Glutamatergic neuron (in vitro differentiated cells): ENCODE results near the gene GPR55. TPM values are rescaled to one million over a fixed set of nuclear protein-coding genes. Genes with fewer than 3 reads are reported as not detected.

Experiments used
- DNase-seq: peaks from one replicate; pipeline ENCODE4 v3.0.0; 2022
- H3K27ac Mint-ChIP-seq: one replicate; pipeline ENCODE4 v1.8.0; 2020; ENCODE audit warnings: mild to moderate bottlenecking, mixed read lengths, inconsistent platforms; ENCODE audit not compliant: unreplicated experiment
- H3K27me3 Mint-ChIP-seq: one replicate; pipeline ENCODE4 v1.8.0; 2020; ENCODE audit warnings: mild to moderate bottlenecking, moderate library complexity, mixed read lengths, inconsistent platforms; ENCODE audit not compliant: unreplicated experiment
- H3K36me3 Mint-ChIP-seq: one replicate; pipeline ENCODE4 v1.8.0; 2020; ENCODE audit warnings: mild to moderate bottlenecking, mixed read lengths, inconsistent platforms; ENCODE audit not compliant: unreplicated experiment
- H3K4me1 Mint-ChIP-seq: one replicate; pipeline ENCODE4 v1.8.0; 2020; ENCODE audit warnings: mild to moderate bottlenecking, low read depth, mixed read lengths, inconsistent platforms; ENCODE audit not compliant: unreplicated experiment
- H3K4me3 Mint-ChIP-seq: one replicate; pipeline ENCODE4 v1.8.0; 2020; ENCODE audit warnings: mild to moderate bottlenecking, mixed read lengths, inconsistent platforms; ENCODE audit not compliant: unreplicated experiment
- H3K9me3 Mint-ChIP-seq: one replicate; pipeline ENCODE4 v1.8.0; 2020; ENCODE audit warnings: mild to moderate bottlenecking, moderate library complexity, mixed read lengths, inconsistent platforms; ENCODE audit not compliant: unreplicated experiment
- CTCF ChIP-seq: fragments of 200-600 bp; sonication (generic); IDR thresholded peaks from one replicate; pipeline ENCODE4 v1.5.0; 2021; ENCODE audit not compliant: partially characterized antibody, unreplicated experiment
- total RNA-seq: library from RNA; stranded (reverse); fragmentation: NEBNext Ultra II Directional; extraction: Animal tissue kit (Norgen Biotek cat#: 25700); gene quantifications from one replicate; pipeline ENCODE4 v1.2.1, GENCODE V29; 2021; ENCODE audit not compliant: unreplicated experiment

Gene GPR55
- total RNA-seq, 1 donor from 2014 or later, result not detected

GRCh38 chr2:230874456-230874855 lies 50.6 kb downstream of the GPR55 start:
- no peak for TF ChIP-seq CTCF
- Mint-ChIP-seq H3K4me1 (peaks cover 16% of the 10 kb centered on the region), H3K9me3 (peaks cover 2% of the 10 kb centered on the region), H3K27me3 (peaks cover 14% of the 10 kb centered on the region), H3K4me3 (no peak overlapping the region), H3K27ac (no peak overlapping the region), H3K36me3 (peaks cover 5% of the 10 kb centered on the region)
- DNase-seq, result no peak

GRCh38 chr2:230873661-230874401 lies 51.2 kb downstream of the GPR55 start:
- H3K9me3 Mint-ChIP-seq, result peaks cover 2% of the 10 kb centered on the region
- peaks cover 14% of the 10 kb centered on the region for H3K27me3 Mint-ChIP-seq
- peaks cover 1% of the 10 kb centered on the region for H3K36me3 Mint-ChIP-seq
- no peak overlapping the region for H3K4me3 Mint-ChIP-seq
- no peak overlapping the region for H3K27ac Mint-ChIP-seq
- DNase-seq, result no peak
- H3K4me1 Mint-ChIP-seq, result peaks cover 18% of the 10 kb centered on the region
- TF ChIP-seq CTCF, result no peak

DNA sequence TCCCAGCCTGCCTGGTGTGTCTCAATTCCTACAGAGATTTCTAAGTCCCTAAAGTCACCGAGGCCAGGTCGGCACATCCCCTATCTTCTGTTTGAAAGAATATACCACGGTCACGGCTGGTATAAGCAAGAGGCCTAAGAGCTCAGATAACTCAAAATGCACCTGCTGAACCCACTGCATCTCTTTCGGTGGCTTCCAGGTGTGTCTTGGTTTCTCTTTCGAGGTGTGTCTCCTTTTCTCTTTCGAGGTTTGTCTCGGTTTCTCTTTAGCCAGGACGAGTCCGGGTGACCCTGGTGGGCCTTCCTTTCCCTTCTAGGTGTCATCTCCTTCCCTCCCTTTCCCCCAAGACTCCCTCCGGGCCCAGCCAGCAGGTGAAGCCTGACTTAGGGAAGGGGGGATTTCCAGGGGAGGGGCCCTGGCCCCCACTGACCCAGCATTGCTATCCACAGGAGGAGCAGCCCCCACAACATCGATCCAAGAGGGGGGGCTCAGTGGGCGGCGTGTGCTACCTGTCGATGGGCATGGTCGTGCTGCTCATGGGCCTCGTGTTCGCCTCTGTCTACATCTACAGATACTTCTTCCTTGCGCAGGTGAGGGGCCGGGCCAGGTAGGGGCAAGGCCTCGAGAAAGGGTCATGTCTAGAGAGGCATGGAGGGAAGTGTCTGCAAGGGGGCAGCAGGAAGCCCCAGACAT lies 51.9 kb downstream of the GPR55 start:
- peaks cover 2% of the 10 kb centered on the region for H3K9me3 Mint-ChIP-seq
- no peak overlapping the region for H3K4me3 Mint-ChIP-seq
- peaks cover 26% of the 10 kb centered on the region for H3K4me1 Mint-ChIP-seq
- H3K27ac Mint-ChIP-seq, result no peak overlapping the region
- no peak for DNase-seq
- peaks cover 14% of the 10 kb centered on the region for H3K27me3 Mint-ChIP-seq
- H3K36me3 Mint-ChIP-seq, result no peaks in the 10 kb centered on the region
- no peak for TF ChIP-seq CTCF

- H3K27ac Mint-ChIP-seq, result no peak overlapping the region
- H3K4me3 Mint-ChIP-seq, result no peak overlapping the region
- no peaks in the 10 kb centered on the region for H3K36me3 Mint-ChIP-seq
- no peak for TF ChIP-seq CTCF
- peaks cover 26% of the 10 kb centered on the region for H3K4me1 Mint-ChIP-seq
- peaks cover 15% of the 10 kb centered on the region for H3K27me3 Mint-ChIP-seq
- H3K9me3 Mint-ChIP-seq, result peaks cover 3% of the 10 kb centered on the region
- no peak for DNase-seq
Measured at GRCh38 chr2:230872151-230872967, 52.7 kb downstream of the GPR55 start.
